MM.1S (cell line): ENCODE results near the gene CEP83.

ENCODE experiments used
- EZH2 ChIP-seq: fragments of 300-600 bp; sonication (generic); optimal IDR thresholded peaks from 2 replicates; pipeline ENCODE3; 2017; ENCODE audit warnings: low read depth, mild to moderate bottlenecking, antibody characterized with exemption, low read length, mixed read lengths
- EZH2phosphoT487 ChIP-seq: fragments of 300-600 bp; sonication (generic); IDR thresholded peaks from 2 replicates; pipeline ENCODE4 v1.6.1; 2018; ENCODE audit warnings: antibody characterized with exemption, low read length
- TF ChIP-seq, protein P1 (sequence below): fragments of 300-600 bp; sonication (generic); IDR thresholded peaks from 2 replicates; pipeline ENCODE4 v1.5.1; 2016; ENCODE audit warnings: antibody characterized with exemption, low read length, mixed read lengths

GRCh38 chr12:94312378-94312777, 147.3 kb downstream of the CEP83 start:
- TF ChIP-seq, protein P1, sequence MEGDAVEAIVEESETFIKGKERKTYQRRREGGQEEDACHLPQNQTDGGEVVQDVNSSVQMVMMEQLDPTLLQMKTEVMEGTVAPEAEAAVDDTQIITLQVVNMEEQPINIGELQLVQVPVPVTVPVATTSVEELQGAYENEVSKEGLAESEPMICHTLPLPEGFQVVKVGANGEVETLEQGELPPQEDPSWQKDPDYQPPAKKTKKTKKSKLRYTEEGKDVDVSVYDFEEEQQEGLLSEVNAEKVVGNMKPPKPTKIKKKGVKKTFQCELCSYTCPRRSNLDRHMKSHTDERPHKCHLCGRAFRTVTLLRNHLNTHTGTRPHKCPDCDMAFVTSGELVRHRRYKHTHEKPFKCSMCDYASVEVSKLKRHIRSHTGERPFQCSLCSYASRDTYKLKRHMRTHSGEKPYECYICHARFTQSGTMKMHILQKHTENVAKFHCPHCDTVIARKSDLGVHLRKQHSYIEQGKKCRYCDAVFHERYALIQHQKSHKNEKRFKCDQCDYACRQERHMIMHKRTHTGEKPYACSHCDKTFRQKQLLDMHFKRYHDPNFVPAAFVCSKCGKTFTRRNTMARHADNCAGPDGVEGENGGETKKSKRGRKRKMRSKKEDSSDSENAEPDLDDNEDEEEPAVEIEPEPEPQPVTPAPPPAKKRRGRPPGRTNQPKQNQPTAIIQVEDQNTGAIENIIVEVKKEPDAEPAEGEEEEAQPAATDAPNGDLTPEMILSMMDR, result no peak
- TF ChIP-seq EZH2 (no peak), EZH2phosphoT487 (no peak)
